Measurements from ENCODE around the gene ARL4D. TPM values are rescaled to one million over a fixed set of nuclear protein-coding genes. Genes with fewer than 3 reads are reported as not detected.
"Not testable (repeated sequence)": the region's sequence is repeated elsewhere in the genome, so short reads cannot be mapped to it uniquely, and the experiment has no call there.

Gene ARL4D
- total RNA-seq, 2 experiments from 2014 or later = 2.2 to 3.4 TPM

DNA sequence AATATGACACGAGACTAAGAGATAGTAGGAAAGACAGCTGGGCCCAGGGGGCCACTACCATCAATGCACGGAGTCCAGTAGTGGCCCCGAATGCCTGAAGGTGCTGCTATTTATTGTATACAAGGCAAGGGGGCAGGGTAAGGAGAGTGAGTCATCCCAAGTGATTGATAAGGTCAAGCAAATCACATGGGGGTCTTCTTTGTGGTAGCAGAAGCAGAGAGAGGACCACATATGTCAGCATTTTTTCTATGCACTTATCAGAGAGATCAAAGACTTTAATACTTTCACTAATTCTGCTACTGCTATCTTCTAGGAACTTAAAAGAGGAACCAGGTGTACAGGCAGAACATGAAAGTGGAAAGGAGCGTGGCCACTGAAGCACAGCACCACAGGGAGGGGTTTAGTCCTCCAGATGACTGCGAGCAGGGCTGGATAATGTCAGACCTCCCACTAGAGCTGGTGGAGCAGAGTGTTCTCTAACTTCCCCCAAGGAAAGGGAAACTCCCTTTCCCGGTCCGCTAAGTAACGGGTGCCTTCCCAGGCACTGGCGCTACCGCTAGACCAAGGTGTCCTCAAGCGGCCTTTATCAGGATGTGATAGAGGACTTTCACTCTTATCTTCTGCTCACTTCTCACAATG, 26.4 kb upstream of the ARL4D start:
- Mint-ChIP-seq H3K4me3 (no peak overlapping the region), H3K27me3 (no peaks in the 10 kb centered on the region), H3K9me3 (no peaks in the 10 kb centered on the region), H3K36me3 (ENCODE audit: low read depth) (no peaks in the 10 kb centered on the region), H3K4me1 (ENCODE audit: low read depth) (peaks cover 26% of the 10 kb centered on the region), H3K27ac (no peak overlapping the region)
- no peak for ATAC-seq
- TF ChIP-seq, protein P1, sequence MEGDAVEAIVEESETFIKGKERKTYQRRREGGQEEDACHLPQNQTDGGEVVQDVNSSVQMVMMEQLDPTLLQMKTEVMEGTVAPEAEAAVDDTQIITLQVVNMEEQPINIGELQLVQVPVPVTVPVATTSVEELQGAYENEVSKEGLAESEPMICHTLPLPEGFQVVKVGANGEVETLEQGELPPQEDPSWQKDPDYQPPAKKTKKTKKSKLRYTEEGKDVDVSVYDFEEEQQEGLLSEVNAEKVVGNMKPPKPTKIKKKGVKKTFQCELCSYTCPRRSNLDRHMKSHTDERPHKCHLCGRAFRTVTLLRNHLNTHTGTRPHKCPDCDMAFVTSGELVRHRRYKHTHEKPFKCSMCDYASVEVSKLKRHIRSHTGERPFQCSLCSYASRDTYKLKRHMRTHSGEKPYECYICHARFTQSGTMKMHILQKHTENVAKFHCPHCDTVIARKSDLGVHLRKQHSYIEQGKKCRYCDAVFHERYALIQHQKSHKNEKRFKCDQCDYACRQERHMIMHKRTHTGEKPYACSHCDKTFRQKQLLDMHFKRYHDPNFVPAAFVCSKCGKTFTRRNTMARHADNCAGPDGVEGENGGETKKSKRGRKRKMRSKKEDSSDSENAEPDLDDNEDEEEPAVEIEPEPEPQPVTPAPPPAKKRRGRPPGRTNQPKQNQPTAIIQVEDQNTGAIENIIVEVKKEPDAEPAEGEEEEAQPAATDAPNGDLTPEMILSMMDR (IDR thresholded peaks at IDR 0.05) = no peak
- POLR2A ChIA-PET = interaction anchor here (1.4 to 8.1 kb wide), 3 partner anchors 13 to 111 kb away, joined by 4 to 155 read pairs (median 14); partner anchors contain the start of gene DHX8
- intact Hi-C loops (cut with micrococcal nuclease) = no loop called here
- CTCF ChIA-PET = interaction anchor here (0.7 to 2.2 kb wide), 3 partner anchors 16 to 112 kb away, joined by 3 to 12 read pairs (median 7); partner anchors contain the start of gene DHX8
- DNase-seq = peak; percentile 44

DNA sequence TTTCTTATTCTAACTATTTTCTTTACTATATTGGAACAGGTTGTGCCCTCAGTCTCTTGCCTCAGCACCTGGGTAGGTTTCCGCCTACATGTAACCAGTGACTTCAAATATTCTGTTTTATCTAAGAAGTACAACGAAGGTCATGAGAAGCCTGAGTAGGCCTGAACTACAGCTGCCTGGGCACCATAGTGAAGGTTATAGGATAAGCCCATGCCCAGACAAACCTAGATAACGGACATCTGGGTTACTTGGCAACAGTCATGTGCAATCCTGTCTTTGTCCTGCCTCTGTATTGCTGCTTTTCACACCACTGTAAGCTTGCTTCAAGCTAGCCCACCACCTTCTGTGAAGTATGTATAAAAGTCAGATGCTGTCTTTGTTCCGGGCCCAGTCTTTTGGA, 25.4 kb upstream of the ARL4D start:
- Mint-ChIP-seq H3K4me1 (ENCODE audit: low read depth) (peaks cover 22% of the 10 kb centered on the region), H3K27ac (no peak overlapping the region), H3K27me3 (no peaks in the 10 kb centered on the region), H3K36me3 (ENCODE audit: low read depth) (no peaks in the 10 kb centered on the region), H3K4me3 (no peak overlapping the region), H3K9me3 (no peaks in the 10 kb centered on the region)
- ATAC-seq (no peak), DNase-seq (no peak)
- TF ChIP-seq, protein P1 (IDR thresholded peaks at IDR 0.05) = no peak
- ChIA-PET CTCF (interaction anchor here (0.7 to 2.2 kb wide), 3 partner anchors 15 to 111 kb away, joined by 3 to 12 read pairs (median 7); partner anchors contain the start of gene DHX8), POLR2A (interaction anchor here (1.0 to 8.1 kb wide), 4 partner anchors 14 to 110 kb away, joined by 3 to 155 read pairs (median 9); partner anchors contain the start of gene DHX8)
- intact Hi-C loops (cut with micrococcal nuclease) = no loop called here

DNA sequence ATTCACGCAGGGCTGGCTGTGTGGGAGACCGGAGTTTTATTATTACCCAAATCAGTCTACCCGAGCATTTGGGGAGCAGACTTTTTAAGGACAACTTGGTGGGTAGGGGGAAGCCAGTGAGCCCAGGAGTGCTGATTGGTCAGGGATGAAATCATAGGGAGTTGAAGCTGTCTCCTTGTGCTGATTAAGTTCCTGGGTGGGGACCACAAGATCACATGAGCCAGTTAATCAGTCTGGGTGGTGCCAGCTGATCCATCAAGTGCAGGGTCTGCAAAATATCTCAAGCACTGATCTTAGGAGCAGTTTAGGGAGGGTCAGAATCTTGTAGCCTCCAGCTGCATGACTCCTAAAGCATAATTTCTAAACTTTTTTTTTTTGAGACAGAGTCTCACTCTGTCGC, 22.9 kb upstream of the ARL4D start:
- intact Hi-C loops (cut with micrococcal nuclease); H3K36me3 Mint-ChIP-seq (ENCODE audit: low read depth); H3K27ac Mint-ChIP-seq; H3K4me1 Mint-ChIP-seq (ENCODE audit: low read depth); H3K27me3 Mint-ChIP-seq; H3K4me3 Mint-ChIP-seq; DNase-seq; H3K9me3 Mint-ChIP-seq; ATAC-seq: not testable (repeated sequence)
- ChIA-PET POLR2A (interaction anchor here (0.6 to 2.0 kb wide), 3 partner anchors 9 to 82 kb away, joined by 3 to 13 read pairs (median 4); no protein-coding TSS in a partner anchor), CTCF (interaction anchor here (1.1 to 1.9 kb wide), 4 partner anchors 12 to 108 kb away, joined by 3 to 7 read pairs (median 4); partner anchors contain the start of gene DHX8)

DNA sequence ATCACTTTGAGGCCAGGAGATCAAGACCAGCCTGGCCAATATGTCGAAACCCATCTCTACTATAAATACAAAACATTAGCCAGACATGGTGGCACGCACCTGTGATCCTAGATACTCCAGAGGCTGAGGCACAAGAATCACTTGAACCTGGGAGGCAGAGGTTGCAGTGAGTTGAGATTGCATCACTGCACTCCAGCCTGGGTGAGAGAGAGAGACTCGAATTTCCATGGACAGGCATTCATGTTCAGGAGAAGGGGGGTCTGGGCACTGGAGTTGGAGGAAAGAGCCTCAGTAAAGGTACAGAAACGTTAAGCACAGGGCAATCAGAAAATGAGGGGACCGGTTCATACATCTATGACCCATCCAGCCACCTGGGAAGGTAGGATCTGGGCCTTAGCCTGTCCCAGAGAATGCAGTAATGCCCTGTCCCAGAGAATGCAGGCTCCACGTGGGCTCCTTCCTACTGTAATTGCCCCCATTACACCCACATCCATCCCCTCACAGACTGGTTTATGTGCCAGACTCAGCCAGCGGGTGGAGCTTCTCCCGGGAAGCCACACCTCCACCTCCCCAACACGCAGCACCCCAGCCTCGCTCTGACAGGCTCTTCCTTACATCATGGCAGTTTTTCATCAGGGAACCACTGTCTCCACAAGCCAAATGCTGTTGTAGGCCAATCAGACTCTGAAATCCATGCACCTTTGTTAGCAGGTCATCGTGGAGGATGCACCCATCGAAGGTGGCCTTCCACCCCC, 21.6 kb upstream of the ARL4D start:
- H3K27ac Mint-ChIP-seq = no peak overlapping the region

DNA sequence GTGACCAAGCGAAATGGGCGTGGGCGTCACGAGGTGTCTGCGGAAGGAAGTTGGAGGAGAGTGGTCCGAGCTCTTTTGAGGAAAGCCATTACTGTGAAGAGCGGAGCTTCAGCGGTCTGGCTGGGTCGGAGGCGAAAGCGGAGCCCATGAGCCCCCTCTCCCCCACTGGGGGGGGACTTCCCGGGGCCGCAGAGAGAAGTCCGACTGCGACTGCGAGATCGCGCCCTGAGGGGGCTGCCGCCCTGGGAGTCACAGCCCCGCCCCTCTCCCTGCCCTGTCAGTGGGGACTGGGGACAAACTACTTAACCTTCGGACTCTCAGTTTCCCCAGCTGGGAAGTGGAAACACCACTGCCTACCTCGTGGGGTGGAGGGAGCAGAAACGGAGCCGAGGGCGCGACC, 20.0 kb upstream of the ARL4D start:
- no peak for DNase-seq
- H3K27ac Mint-ChIP-seq = no peak overlapping the region
- H3K27me3 Mint-ChIP-seq = no peaks in the 10 kb centered on the region
- TF ChIP-seq, protein P1 (IDR thresholded peaks at IDR 0.05) = no peak
- H3K4me1 Mint-ChIP-seq (ENCODE audit: low read depth) = no peaks in the 10 kb centered on the region
- peaks cover 6% of the 10 kb centered on the region for H3K36me3 Mint-ChIP-seq (ENCODE audit: low read depth)
- POLR2A ChIA-PET = interaction anchor here (0.7 to 4.8 kb wide), 4 partner anchors 9 to 18 kb away, joined by 3 to 35 read pairs (median 14); no protein-coding TSS in a partner anchor
- intact Hi-C loops (cut with micrococcal nuclease) = no loop called here
- ATAC-seq = no peak
- no peak overlapping the region for H3K4me3 Mint-ChIP-seq
- CTCF ChIA-PET = interaction anchor here (1.2 to 2.9 kb wide), 3 partner anchors 9 to 105 kb away, joined by 4 to 11 read pairs (median 6); partner anchors contain the start of gene DHX8
- peaks cover 4% of the 10 kb centered on the region for H3K9me3 Mint-ChIP-seq

More for the DNA sequence above, 21.6 kb upstream of the ARL4D start:
- H3K4me3 Mint-ChIP-seq = no peak overlapping the region
- no peaks in the 10 kb centered on the region for H3K27me3 Mint-ChIP-seq
- H3K4me1 Mint-ChIP-seq (ENCODE audit: low read depth) = peaks cover 1% of the 10 kb centered on the region
- ATAC-seq (no peak), DNase-seq (no peak)
- ChIA-PET POLR2A (interaction anchor here (1.4 kb wide), 1 partner anchor 9 kb away, joined by 8 read pairs; no protein-coding TSS in a partner anchor), CTCF (interaction anchor here (0.9 kb wide), 1 partner anchor 11 kb away, joined by 3 read pairs; no protein-coding TSS in a partner anchor)
- H3K9me3 Mint-ChIP-seq = peaks cover 4% of the 10 kb centered on the region
- intact Hi-C loops (cut with micrococcal nuclease) = no loop called here
- peaks cover 6% of the 10 kb centered on the region for H3K36me3 Mint-ChIP-seq (ENCODE audit: low read depth)
- TF ChIP-seq, protein P1 (IDR thresholded peaks at IDR 0.05) = no peak

Data from activated CD8-positive, alpha-beta T cell treated with anti-CD3 and anti-CD28 coated beads for 36 hours (primary cell).